Measurements from ENCODE around the gene SLC50A1. TPM values are rescaled to one million over a fixed set of nuclear protein-coding genes. Genes with fewer than 3 reads are reported as not detected.

The SLC50A1 gene
- total and polyA plus RNA-seq, 2 of the 8 experiments (the other 6 are each of a cell fraction or from before 2014, with no cell fraction given) = 36.5 to 90.8 TPM

- TF ChIP-seq CHD7 (IDR thresholded peaks at IDR 0.05; ENCODE audit: insufficient replicate concordance, low read length) = no peak
- TF ChIP-seq NANOG (IDR thresholded peaks at IDR 0.05; ENCODE audit: insufficient read depth, low read depth, low read length, poor library complexity, severe bottlenecking) = no peak
- TF ChIP-seq BCL11A (IDR thresholded peaks at IDR 0.05; ENCODE audit: low read depth in 2 of 2, low read length in 2 of 2) = no peak
- peak; percentile 70 for TF ChIP-seq NRF1 (IDR thresholded peaks at IDR 0.05; ENCODE audit: low read depth, low read length)
- TF ChIP-seq CHD1 (IDR thresholded peaks at IDR 0.05; ENCODE audit: low read depth, low read length) = no peak
- no peak for TF ChIP-seq POLR2AphosphoS5 (IDR thresholded peaks at IDR 0.05; ENCODE audit: low read depth, low read length)
- TF ChIP-seq MAX (IDR thresholded peaks at IDR 0.05) = peak; percentile 27; the same call in 1 of the 2 replicates
- TF ChIP-seq TCF12 (IDR thresholded peaks at IDR 0.05; ENCODE audit: low read depth, low read length) = no peak
- no peak for TF ChIP-seq ZNF274 (IDR thresholded peaks at IDR 0.05; ENCODE audit: borderline replicate concordance, extremely low read depth, low read length)
- TF ChIP-seq KDM4A (IDR thresholded peaks at IDR 0.05; ENCODE audit: low read depth, low read length, severe bottlenecking) = no peak
Observed at GRCh38 chr1:155173478-155174323, 38.0 kb downstream of the SLC50A1 start, which contains the start of gene TRIM46 (continued).
